Measurements from ENCODE around the gene TPCN1.
A peak's percentile ranks its signal among the peaks of the same experiment; 100 is the strongest.

TPCN1 gene

DNA sequence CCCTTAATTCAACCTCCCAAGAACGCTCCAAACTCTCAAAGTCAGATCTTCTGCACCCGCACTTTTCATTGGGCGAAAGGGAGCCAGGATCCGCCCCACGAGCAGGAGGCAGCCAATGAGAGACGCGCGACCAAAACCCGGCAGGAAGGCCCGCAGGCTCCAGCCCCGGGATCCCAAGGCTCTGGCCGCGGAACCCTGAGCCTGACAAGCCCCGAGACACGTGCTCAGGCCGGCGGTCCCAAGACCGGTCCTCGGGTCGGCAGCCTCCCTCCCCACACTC is 36.4 kb upstream of the TPCN1 start:
- no peaks in the 10 kb centered on the region for H3K27me3 ChIP-seq (ENCODE audit: control insufficient read depth, insufficient read depth, low read length)
- peak overlapping the region; percentile 99 for H3K9ac ChIP-seq (ENCODE audit: low read depth, low read length)
- H3K4me2 ChIP-seq (ENCODE audit: low read length) = peak overlapping the region; percentile 88
- H3K4me1 ChIP-seq (ENCODE audit: control insufficient read depth, insufficient read depth, low read length) = peaks cover 11% of the 10 kb centered on the region
- H3K9me3 ChIP-seq (replicated peaks; ENCODE audit: low read length) = no peaks in the 10 kb centered on the region
- peak overlapping the region; percentile 95 for H3K4me3 ChIP-seq (ENCODE audit: low read length)
- H3K36me3 ChIP-seq (ENCODE audit: insufficient read depth, low read length) = peaks cover 20% of the 10 kb centered on the region

DNA sequence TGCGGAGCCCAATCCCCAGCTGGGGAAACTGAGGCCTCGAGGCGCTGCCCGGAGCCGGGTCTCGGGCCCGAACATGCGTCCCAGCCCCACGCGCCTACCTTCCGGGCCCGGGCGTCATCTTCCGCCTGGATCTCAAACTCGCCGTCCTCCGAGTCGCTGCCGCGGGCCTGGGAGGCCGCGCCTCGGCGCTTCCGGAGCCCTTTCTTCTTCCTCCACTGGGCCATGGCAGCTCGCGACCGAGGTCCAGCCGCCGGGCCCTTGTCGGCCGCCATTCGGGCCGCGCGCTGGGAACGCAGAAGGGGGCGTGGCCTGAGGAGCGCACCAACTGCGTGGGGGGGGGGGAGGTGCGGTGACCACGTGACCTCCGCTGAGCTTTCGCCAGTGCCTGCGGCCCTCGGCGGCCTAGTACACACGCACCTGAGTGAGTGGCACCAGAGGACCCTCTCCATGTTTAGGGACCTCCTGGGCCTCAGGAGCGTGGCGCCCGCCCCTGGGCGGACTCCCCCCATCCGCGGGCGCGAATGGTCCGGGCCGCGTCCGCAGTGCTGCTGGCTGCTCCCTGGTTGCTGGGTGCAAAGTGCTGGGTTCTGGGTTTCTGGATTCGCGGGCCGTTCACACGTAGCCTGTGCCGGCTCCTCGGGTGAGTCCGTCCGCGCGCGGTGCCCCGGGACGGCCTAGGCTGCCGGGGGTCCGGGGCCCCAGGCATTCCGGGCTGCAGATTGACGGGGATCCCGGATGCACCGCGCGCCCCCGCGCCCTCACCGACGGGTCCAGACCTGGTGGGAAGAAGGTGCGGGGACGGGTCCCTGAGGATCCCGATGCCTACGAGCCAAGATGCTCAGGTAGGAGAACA is 35.9 kb upstream of the TPCN1 start, which contains the start of the genes DDX54 and RITA1:
Gene DDX54 (minus strand): TSS at position 299 of the 853 bp plus-strand sequence. CDS start 27 bp downstream, at position 272.
Gene RITA1 (plus strand): TSS at position 542 of the 853 bp plus-strand sequence. CDS start 1,026 bp downstream, outside the sequence.
- Histone ChIP-seq H3K4me2 (ENCODE audit: low read length) (peak within 1 kb of the TSS; percentile 88), H3K4me1 (ENCODE audit: control insufficient read depth, insufficient read depth, low read length) (peaks cover 11% of the 10 kb centered on the region), H3K4me3 (ENCODE audit: low read length) (peak within 1 kb of the TSS; percentile 95), H3K36me3 (ENCODE audit: insufficient read depth, low read length) (peaks cover 14% of the 10 kb centered on the region), H3K27me3 (ENCODE audit: control insufficient read depth, insufficient read depth, low read length) (no peaks in the 10 kb centered on the region), H3K9me3 (replicated peaks; ENCODE audit: low read length) (no peaks in the 10 kb centered on the region), H3K9ac (ENCODE audit: low read depth, low read length) (peak within 1 kb of the TSS; percentile 99)

GRCh38 chr12:113186033-113186365 is 35.3 kb upstream of the TPCN1 start:
- H3K4me1 ChIP-seq (ENCODE audit: control insufficient read depth, insufficient read depth, low read length) = peaks cover 11% of the 10 kb centered on the region
- peaks cover 13% of the 10 kb centered on the region for H3K36me3 ChIP-seq (ENCODE audit: insufficient read depth, low read length)
- peak overlapping the region; percentile 99 for H3K9ac ChIP-seq (ENCODE audit: low read depth, low read length)
- peak overlapping the region; percentile 95 for H3K4me3 ChIP-seq (ENCODE audit: low read length)
- no peaks in the 10 kb centered on the region for H3K9me3 ChIP-seq (replicated peaks; ENCODE audit: low read length)
- peak overlapping the region; percentile 88 for H3K4me2 ChIP-seq (ENCODE audit: low read length)
- no peaks in the 10 kb centered on the region for H3K27me3 ChIP-seq (ENCODE audit: control insufficient read depth, insufficient read depth, low read length)

DNA sequence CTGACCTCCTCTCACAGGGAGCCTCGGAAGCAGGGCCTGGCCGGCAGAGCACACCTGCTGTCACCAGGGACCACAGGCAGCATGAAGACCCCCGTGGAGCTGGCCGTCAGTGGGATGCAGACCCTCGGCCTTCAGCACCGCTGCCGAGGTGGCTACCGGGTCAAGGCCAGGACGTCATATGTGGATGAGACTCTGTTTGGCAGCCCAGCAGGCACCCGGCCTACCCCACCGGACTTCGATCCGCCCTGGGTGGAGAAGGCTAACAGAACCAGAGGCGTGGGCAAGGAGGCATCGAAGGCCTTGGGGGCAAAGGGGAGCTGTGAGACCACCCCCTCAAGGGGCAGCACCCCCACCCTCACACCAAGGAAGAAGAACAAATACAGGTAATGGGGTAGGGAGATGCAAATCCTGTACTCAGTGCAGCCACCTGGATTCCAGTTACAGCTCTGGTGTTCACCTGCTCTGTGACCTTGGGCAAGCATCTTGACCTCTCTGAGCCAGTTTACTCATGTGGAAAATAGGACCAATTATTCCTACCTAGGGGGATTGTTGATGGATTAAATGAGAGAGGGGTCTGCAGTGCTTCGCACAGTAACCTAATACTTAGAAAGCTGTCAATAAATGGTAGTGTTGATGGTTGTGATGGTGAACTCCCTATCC is 34.5 kb upstream of the TPCN1 start:
- Histone ChIP-seq H3K4me3 (ENCODE audit: low read length) (peak overlapping the region; percentile 95), H3K9ac (ENCODE audit: low read depth, low read length) (peak overlapping the region; percentile 99)

GRCh38 chr12:113189361-113189760 is 31.9 kb upstream of the TPCN1 start:
- Histone ChIP-seq H3K36me3 (ENCODE audit: insufficient read depth, low read length) (peaks cover 28% of the 10 kb centered on the region), H3K4me1 (ENCODE audit: control insufficient read depth, insufficient read depth, low read length) (peaks cover 21% of the 10 kb centered on the region)

More for the DNA sequence above, 34.5 kb upstream of the TPCN1 start:
- H3K9me3 ChIP-seq (replicated peaks; ENCODE audit: low read length) = no peaks in the 10 kb centered on the region
- H3K4me2 ChIP-seq (ENCODE audit: low read length) = peak overlapping the region; percentile 88
- peaks cover 21% of the 10 kb centered on the region for H3K36me3 ChIP-seq (ENCODE audit: insufficient read depth, low read length)
- no peaks in the 10 kb centered on the region for H3K27me3 ChIP-seq (ENCODE audit: control insufficient read depth, insufficient read depth, low read length)
- peaks cover 11% of the 10 kb centered on the region for H3K4me1 ChIP-seq (ENCODE audit: control insufficient read depth, insufficient read depth, low read length)

GRCh38 chr12:113190761-113191160 is 30.5 kb upstream of the TPCN1 start:
- H3K27me3 ChIP-seq (ENCODE audit: control insufficient read depth, insufficient read depth, low read length) = no peaks in the 10 kb centered on the region
- no peak overlapping the region for H3K4me3 ChIP-seq (ENCODE audit: low read length)
- H3K36me3 ChIP-seq (ENCODE audit: insufficient read depth, low read length) = peaks cover 28% of the 10 kb centered on the region
- H3K9me3 ChIP-seq (replicated peaks; ENCODE audit: low read length) = no peaks in the 10 kb centered on the region
- H3K4me1 ChIP-seq (ENCODE audit: control insufficient read depth, insufficient read depth, low read length) = peaks cover 33% of the 10 kb centered on the region
- no peak overlapping the region for H3K9ac ChIP-seq (ENCODE audit: low read depth, low read length)
- H3K4me2 ChIP-seq (ENCODE audit: low read length) = no peak overlapping the region

More at GRCh38 chr12:113189361-113189760, 31.9 kb upstream of the TPCN1 start:
- H3K9me3 ChIP-seq (replicated peaks; ENCODE audit: low read length) = no peaks in the 10 kb centered on the region
- no peak overlapping the region for H3K9ac ChIP-seq (ENCODE audit: low read depth, low read length)
- no peak overlapping the region for H3K4me3 ChIP-seq (ENCODE audit: low read length)
- H3K4me2 ChIP-seq (ENCODE audit: low read length) = no peak overlapping the region
- H3K27me3 ChIP-seq (ENCODE audit: control insufficient read depth, insufficient read depth, low read length) = no peaks in the 10 kb centered on the region

DNA sequence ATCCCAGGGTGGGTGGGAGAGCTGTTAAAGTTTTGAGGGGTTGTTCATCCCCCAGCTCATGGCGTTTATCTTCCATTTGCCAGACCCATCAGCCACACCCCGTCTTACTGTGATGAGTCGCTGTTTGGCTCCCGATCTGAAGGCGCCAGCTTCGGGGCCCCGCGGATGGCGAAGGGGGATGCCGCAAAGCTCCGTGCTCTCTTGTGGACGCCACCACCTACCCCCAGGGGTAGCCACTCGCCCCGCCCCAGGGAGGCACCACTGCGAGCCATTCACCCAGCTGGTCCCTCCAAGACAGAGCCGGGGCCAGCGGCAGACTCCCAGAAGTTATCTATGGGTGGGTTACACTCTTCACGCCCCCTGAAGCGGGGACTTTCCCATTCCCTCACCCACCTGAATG is 30.0 kb upstream of the TPCN1 start:
- Histone ChIP-seq H3K4me2 (ENCODE audit: low read length) (no peak overlapping the region), H3K36me3 (ENCODE audit: insufficient read depth, low read length) (peaks cover 28% of the 10 kb centered on the region), H3K4me1 (ENCODE audit: control insufficient read depth, insufficient read depth, low read length) (peaks cover 34% of the 10 kb centered on the region), H3K4me3 (ENCODE audit: low read length) (no peak overlapping the region), H3K9ac (ENCODE audit: low read depth, low read length) (no peak overlapping the region), H3K27me3 (ENCODE audit: control insufficient read depth, insufficient read depth, low read length) (no peaks in the 10 kb centered on the region), H3K9me3 (replicated peaks; ENCODE audit: low read length) (no peaks in the 10 kb centered on the region)

GRCh38 chr12:113194971-113195391 is 26.3 kb upstream of the TPCN1 start:
- H3K4me3 ChIP-seq (ENCODE audit: low read length) = no peak overlapping the region
- peaks cover 22% of the 10 kb centered on the region for H3K36me3 ChIP-seq (ENCODE audit: insufficient read depth, low read length)
- H3K9me3 ChIP-seq (replicated peaks; ENCODE audit: low read length) = no peaks in the 10 kb centered on the region
- no peaks in the 10 kb centered on the region for H3K27me3 ChIP-seq (ENCODE audit: control insufficient read depth, insufficient read depth, low read length)
- peak overlapping the region; percentile 38 for H3K4me2 ChIP-seq (ENCODE audit: low read length)
- H3K4me1 ChIP-seq (ENCODE audit: control insufficient read depth, insufficient read depth, low read length) = peaks cover 31% of the 10 kb centered on the region
- H3K9ac ChIP-seq (ENCODE audit: low read depth, low read length) = peak overlapping the region; percentile 49

GRCh38 chr12:113195598-113195997 is 25.7 kb upstream of the TPCN1 start:
- H3K4me1 ChIP-seq (ENCODE audit: control insufficient read depth, insufficient read depth, low read length) = peaks cover 31% of the 10 kb centered on the region
- no peak overlapping the region for H3K4me2 ChIP-seq (ENCODE audit: low read length)
- H3K9ac ChIP-seq (ENCODE audit: low read depth, low read length) = no peak overlapping the region
- no peak overlapping the region for H3K4me3 ChIP-seq (ENCODE audit: low read length)
- no peaks in the 10 kb centered on the region for H3K27me3 ChIP-seq (ENCODE audit: control insufficient read depth, insufficient read depth, low read length)
- no peaks in the 10 kb centered on the region for H3K9me3 ChIP-seq (replicated peaks; ENCODE audit: low read length)
- peaks cover 21% of the 10 kb centered on the region for H3K36me3 ChIP-seq (ENCODE audit: insufficient read depth, low read length)

DNA sequence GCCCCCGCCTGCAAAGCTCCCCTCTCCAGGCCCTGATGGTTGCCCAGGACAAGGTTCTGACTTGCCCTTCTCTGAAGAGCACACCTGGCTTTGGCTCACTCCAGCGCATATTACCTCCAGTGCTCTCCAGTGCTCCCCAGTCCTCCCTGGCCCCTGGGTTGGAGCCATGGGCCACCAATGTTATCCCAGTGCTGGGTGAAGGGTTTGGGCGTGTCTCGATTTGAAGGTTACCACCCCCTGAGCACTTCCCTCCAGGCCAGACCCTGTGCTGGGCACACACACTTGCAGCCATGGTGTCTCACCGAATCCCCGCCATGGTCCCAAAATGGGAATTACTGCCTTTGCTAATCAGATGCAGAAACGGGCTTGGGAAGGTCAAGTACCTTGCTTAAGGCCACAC is 24.7 kb upstream of the TPCN1 start:
- peaks cover 13% of the 10 kb centered on the region for H3K36me3 ChIP-seq (ENCODE audit: insufficient read depth, low read length)
- no peak overlapping the region for H3K9ac ChIP-seq (ENCODE audit: low read depth, low read length)
- no peak overlapping the region for H3K4me2 ChIP-seq (ENCODE audit: low read length)
- H3K27me3 ChIP-seq (ENCODE audit: control insufficient read depth, insufficient read depth, low read length) = no peaks in the 10 kb centered on the region
- H3K9me3 ChIP-seq (replicated peaks; ENCODE audit: low read length) = no peaks in the 10 kb centered on the region
- peaks cover 31% of the 10 kb centered on the region for H3K4me1 ChIP-seq (ENCODE audit: control insufficient read depth, insufficient read depth, low read length)
- H3K4me3 ChIP-seq (ENCODE audit: low read length) = no peak overlapping the region

DNA sequence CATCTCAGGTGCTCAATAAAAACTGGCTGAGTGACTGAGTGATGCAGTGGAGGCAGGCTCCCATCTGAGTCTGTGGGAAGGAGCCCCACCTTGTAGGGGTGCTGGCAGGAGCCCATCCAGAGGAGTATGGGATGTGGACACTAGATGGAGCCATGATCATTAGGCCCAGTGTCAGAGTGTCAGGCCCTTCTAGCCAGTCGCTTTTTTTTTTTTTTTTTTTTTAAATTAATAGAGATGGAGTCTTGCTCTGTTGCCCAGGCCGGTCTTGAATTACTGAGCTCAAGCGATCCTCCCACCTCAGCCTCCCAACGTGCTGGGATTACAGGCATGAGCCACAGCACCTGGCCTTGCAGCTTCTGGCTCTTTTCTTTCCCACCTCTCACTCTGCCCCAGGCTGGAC is 24.3 kb upstream of the TPCN1 start:
- no peak overlapping the region for H3K9ac ChIP-seq (ENCODE audit: low read depth, low read length)
- peaks cover 31% of the 10 kb centered on the region for H3K4me1 ChIP-seq (ENCODE audit: control insufficient read depth, insufficient read depth, low read length)
- peaks cover 9% of the 10 kb centered on the region for H3K36me3 ChIP-seq (ENCODE audit: insufficient read depth, low read length)
- no peaks in the 10 kb centered on the region for H3K27me3 ChIP-seq (ENCODE audit: control insufficient read depth, insufficient read depth, low read length)
- no peak overlapping the region for H3K4me3 ChIP-seq (ENCODE audit: low read length)
- H3K4me2 ChIP-seq (ENCODE audit: low read length) = no peak overlapping the region
- H3K9me3 ChIP-seq (replicated peaks; ENCODE audit: low read length) = no peaks in the 10 kb centered on the region

Data from skeletal muscle satellite cell (primary cell).